Kidney (tissue), 14 donors: ENCODE data around the gene CD34. TPM values are rescaled to one million over a fixed set of nuclear protein-coding genes. Genes with fewer than 3 reads are reported as not detected.

ENCODE experiments used
- DNase-seq, 5 donors: peaks; one replicate each; pipeline ENCODE4 v3.0.0-alpha.2; 2013 to 2020
- FAIRE-seq: peaks from 2 replicates; lab custom pipeline; 2012; peaks lifted over from hg19 to GRCh38; lab: Jason Lieb, UNC
- H3K27ac ChIP-seq, 2 donors: one replicate each; pipeline ENCODE4 v1.7.0; 2013; ENCODE audit warnings: low read depth in 2 of 2, low read length in 2 of 2, inconsistent platforms in 1 of 2
- H3K27me3 ChIP-seq: one replicate; pipeline ENCODE4 v1.7.1; 2013; ENCODE audit warnings: low read length, inconsistent platforms; ENCODE audit not compliant: control insufficient read depth, insufficient read depth
- H3K36me3 ChIP-seq, 3 donors: one replicate each; pipeline versions ENCODE4 v1.7.0 to v1.7.1; 2013; ENCODE audit warnings: low read length in 3 of 3, control low read depth in 1 of 3, inconsistent platforms in 1 of 3; ENCODE audit not compliant: insufficient read depth in 3 of 3, control insufficient read depth in 2 of 3
- H3K4me1 ChIP-seq, 3 donors: one replicate each; pipeline versions ENCODE4 v1.7.0 to v1.7.1; 2013; ENCODE audit warnings: low read length in 3 of 3, inconsistent platforms in 1 of 3, low read depth in 1 of 3; ENCODE audit not compliant: control insufficient read depth in 2 of 3, insufficient read depth in 2 of 3
- H3K4me3 ChIP-seq, 3 donors: one replicate each; pipeline versions ENCODE4 v1.7.0 to v1.8.1; 2013; ENCODE audit warnings: low read length in 3 of 3, control low read depth in 1 of 3, inconsistent platforms in 1 of 3
- H3K9ac ChIP-seq, 3 donors: one replicate each; pipeline versions ENCODE4 v1.7.0 to v1.7.1; 2013; ENCODE audit warnings: low read length in 3 of 3, control low read depth in 1 of 3, inconsistent platforms in 1 of 3
- H3K9me3 ChIP-seq, 3 donors: one replicate each; pipeline versions ENCODE4 v1.7.0 to v1.7.1; 2013; ENCODE audit warnings: low read length in 3 of 3, control low read depth in 1 of 3, inconsistent platforms in 1 of 3; ENCODE audit not compliant: control insufficient read depth in 2 of 3, insufficient read depth in 1 of 3
- intact Hi-C: fragments of 100-400 bp; cut with DNase I; formaldehyde crosslinking; loops from one replicate; pipeline ENCODE4 v1.11.1; 2022
- polyA plus RNA-seq: library from polyadenylated mRNA; stranded (reverse); fragments of 350-450 nt; fragmentation: Illumina TruSeq; extraction: RNeasy Lipid Tissue Mini Kit (QIAGEN cat#74804); gene quantifications from one replicate; pipeline ENCODE4 v1.2.3, GENCODE V29; 2014; ENCODE audit warnings: low read depth, low replicate concordance; ENCODE audit not compliant: insufficient read depth
- total RNA-seq: library from RNA; stranded (reverse); fragmentation: NEBNext Ultra II Directional; extraction: Animal tissue kit (Norgen Biotek cat#: 25700); gene quantifications from one replicate; pipeline ENCODE4 v1.2.1, GENCODE V29; 2021
- TF ChIP-seq, protein P1 (sequence below): IDR thresholded peaks from 3 replicates; pipeline ENCODE4 v1.5.1; 2012; ENCODE audit warnings: mild to moderate bottlenecking, moderate library complexity, borderline replicate concordance; ENCODE audit not compliant: insufficient read depth; ENCODE audit errors: extremely low read depth
- donor health status: control.
- donor health status: control.
- donor health status: control.
- donor health status: control.
- donor health status: control.
- donor health status: DM: yes; HTN: yes; CAD: no.
- donor health status: Normal renal cell carcinoma (clear cell type).

The CD34 gene
- total and polyA plus RNA-seq, 2 donors from 2014 or later = 50.9 to 69.4 TPM

DNA sequence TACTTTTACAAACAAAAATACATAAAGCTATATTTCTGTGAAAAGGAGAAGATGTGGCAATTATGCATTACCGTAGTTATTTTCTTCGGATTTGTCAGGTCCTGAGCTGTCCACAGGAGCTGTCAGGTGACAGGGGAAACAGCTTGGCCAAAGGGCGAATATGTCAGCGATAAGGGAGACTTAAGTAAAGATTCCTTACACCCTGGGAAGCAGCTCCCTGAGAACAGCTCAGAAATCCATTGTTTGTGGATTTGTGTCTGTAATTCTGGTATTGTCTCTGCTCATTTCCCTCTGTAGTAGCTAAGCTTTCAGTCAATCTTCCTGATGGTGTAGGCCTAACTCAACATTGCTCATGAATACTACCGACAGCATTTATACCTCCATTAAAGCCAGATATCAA, 7.1 kb upstream of the CD34 start:
- intact Hi-C loops = no loop called here
- Histone ChIP-seq H3K9ac (no peak overlapping the region), H3K27me3 (no peaks in the 10 kb centered on the region), H3K36me3 (no peaks in the 10 kb centered on the region), H3K27ac (peak overlapping the region; percentile 51 to 56), H3K4me1 (peaks cover 0 to 16% (median 11%) of the 10 kb centered on the region in 3 donors), H3K4me3 (no peak overlapping the region), H3K9me3 (no peaks in the 10 kb centered on the region)
- DNase-seq (no peak), FAIRE-seq (no peak)
- TF ChIP-seq, protein P1, sequence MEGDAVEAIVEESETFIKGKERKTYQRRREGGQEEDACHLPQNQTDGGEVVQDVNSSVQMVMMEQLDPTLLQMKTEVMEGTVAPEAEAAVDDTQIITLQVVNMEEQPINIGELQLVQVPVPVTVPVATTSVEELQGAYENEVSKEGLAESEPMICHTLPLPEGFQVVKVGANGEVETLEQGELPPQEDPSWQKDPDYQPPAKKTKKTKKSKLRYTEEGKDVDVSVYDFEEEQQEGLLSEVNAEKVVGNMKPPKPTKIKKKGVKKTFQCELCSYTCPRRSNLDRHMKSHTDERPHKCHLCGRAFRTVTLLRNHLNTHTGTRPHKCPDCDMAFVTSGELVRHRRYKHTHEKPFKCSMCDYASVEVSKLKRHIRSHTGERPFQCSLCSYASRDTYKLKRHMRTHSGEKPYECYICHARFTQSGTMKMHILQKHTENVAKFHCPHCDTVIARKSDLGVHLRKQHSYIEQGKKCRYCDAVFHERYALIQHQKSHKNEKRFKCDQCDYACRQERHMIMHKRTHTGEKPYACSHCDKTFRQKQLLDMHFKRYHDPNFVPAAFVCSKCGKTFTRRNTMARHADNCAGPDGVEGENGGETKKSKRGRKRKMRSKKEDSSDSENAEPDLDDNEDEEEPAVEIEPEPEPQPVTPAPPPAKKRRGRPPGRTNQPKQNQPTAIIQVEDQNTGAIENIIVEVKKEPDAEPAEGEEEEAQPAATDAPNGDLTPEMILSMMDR = no peak

DNA sequence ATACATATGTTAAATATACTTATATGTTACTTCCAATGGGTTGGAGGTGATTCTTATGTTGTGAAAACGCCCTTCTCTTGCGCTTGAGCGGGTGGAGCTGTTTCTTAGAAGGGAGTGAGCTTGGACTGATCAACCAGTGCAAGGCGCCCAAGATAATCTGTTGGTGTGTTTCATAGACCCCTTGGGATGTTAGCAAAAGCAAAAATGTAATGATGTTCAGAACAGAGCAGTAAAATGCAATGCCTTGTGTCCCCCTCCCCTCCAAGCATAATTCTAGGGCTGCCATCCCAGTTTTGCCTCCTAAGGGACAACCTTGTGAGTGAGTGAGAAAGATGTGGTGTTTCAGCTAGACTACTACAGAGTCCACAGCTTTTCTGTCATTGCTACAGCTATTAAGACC, 6.2 kb upstream of the CD34 start:
- Histone ChIP-seq H3K9ac (no peak overlapping the region), H3K36me3 (no peaks in the 10 kb centered on the region), H3K27me3 (no peaks in the 10 kb centered on the region), H3K4me1 (peaks cover 0 to 12% (median 11%) of the 10 kb centered on the region in 3 donors), H3K9me3 (no peaks in the 10 kb centered on the region), H3K27ac (no peak overlapping the region), H3K4me3 (no peak overlapping the region)
- FAIRE-seq (no peak), DNase-seq (no peak)
- TF ChIP-seq, protein P1 = no peak
- intact Hi-C loops = no loop called here

DNA sequence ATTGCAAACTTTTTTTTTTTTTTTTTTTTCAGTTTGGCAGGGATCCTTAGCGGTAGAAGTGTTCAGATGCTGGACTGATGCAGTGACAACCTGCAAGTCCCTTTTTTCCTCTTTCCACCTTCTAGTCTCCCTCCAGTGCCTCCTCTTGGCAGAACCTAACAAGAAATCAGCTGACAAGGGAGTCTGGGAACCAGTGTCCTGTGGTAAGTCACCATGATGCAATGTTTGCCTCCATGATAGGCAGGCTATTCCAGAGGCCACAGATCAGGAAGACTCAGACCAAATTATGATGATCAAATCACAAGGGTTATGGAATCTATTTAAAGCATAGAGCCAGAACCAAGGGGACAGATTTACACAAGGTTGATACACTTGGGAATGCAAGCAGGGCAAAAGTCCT, 3.0 kb upstream of the CD34 start:
- DNase-seq (no peak), FAIRE-seq (no peak)
- no peak overlapping the region for H3K9ac ChIP-seq
- H3K36me3 ChIP-seq = no peaks in the 10 kb centered on the region
- no peaks in the 10 kb centered on the region for H3K9me3 ChIP-seq
- H3K27ac ChIP-seq = no peak overlapping the region
- TF ChIP-seq, protein P1 = no peak
- H3K4me1 ChIP-seq = peaks cover 0 to 7% (median 0%) of the 10 kb centered on the region in 3 donors
- no peaks in the 10 kb centered on the region for H3K27me3 ChIP-seq
- no peak overlapping the region for H3K4me3 ChIP-seq
- intact Hi-C loops = no loop called here
